GM18909 (cell line): ENCODE data around the gene IGDCC3.
"Not testable (repeated sequence)": the region's sequence is repeated elsewhere in the genome, so short reads cannot be mapped to it uniquely, and the experiment has no call there.

Source experiments
- ATAC-seq: cut with Tn5 transposase; IDR thresholded peaks from one replicate; pipeline ENCODE4 v1.9.1; 2021; ENCODE audit warnings: mild to moderate bottlenecking; ENCODE audit not compliant: unreplicated experiment, poor library complexity

IGDCC3 gene

GRCh38 chr15:65374334-65374733, 3.5 kb downstream of the IGDCC3 start:
- ATAC-seq = no peak

GRCh38 chr15:65373163-65373651, 4.6 kb downstream of the IGDCC3 start:
- ATAC-seq = no peak

GRCh38 chr15:65372787-65373067, 5.1 kb downstream of the IGDCC3 start:
- no peak for ATAC-seq

- no peak for ATAC-seq
These were observed 5.6 kb downstream of the IGDCC3 start for GRCh38 chr15:65371976-65372786.

- no peak for ATAC-seq
These were observed 6.9 kb downstream of the IGDCC3 start for GRCh38 chr15:65370885-65371284.

- no peak for ATAC-seq
These were observed 8.2 kb downstream of the IGDCC3 start for GRCh38 chr15:65369651-65370050.

GRCh38 chr15:65369212-65369547, 8.6 kb downstream of the IGDCC3 start:
- ATAC-seq = no peak

GRCh38 chr15:65368302-65369211, 9.2 kb downstream of the IGDCC3 start:
- ATAC-seq = no peak

GRCh38 chr15:65366122-65366892, 11.5 kb downstream of the IGDCC3 start:
- ATAC-seq = no peak

GRCh38 chr15:65365229-65365628, 12.6 kb downstream of the IGDCC3 start:
- ATAC-seq = no peak

GRCh38 chr15:65363766-65364165, 14.0 kb downstream of the IGDCC3 start:
- no peak for ATAC-seq

GRCh38 chr15:65363306-65363705, 14.5 kb downstream of the IGDCC3 start:
- ATAC-seq = no peak

GRCh38 chr15:65362491-65362890, 15.3 kb downstream of the IGDCC3 start:
- ATAC-seq = no peak

- no peak for ATAC-seq
These were observed 15.9 kb downstream of the IGDCC3 start for GRCh38 chr15:65361708-65362459.

- no peak for ATAC-seq
These were observed 17.3 kb downstream of the IGDCC3 start for GRCh38 chr15:65360506-65360905.

- ATAC-seq = no peak
These were observed 21.8 kb downstream of the IGDCC3 start for GRCh38 chr15:65355988-65356353.

- no peak for ATAC-seq
These were observed 22.4 kb downstream of the IGDCC3 start for GRCh38 chr15:65355173-65355987.

GRCh38 chr15:65354835-65355172, 23.0 kb downstream of the IGDCC3 start:
- no peak for ATAC-seq

- not testable (repeated sequence) for ATAC-seq
These were observed 25.8 kb downstream of the IGDCC3 start for GRCh38 chr15:65351972-65352371.
